ENCODE measurements around the gene GLT1D1. TPM values are rescaled to one million over a fixed set of nuclear protein-coding genes. Genes with fewer than 3 reads are reported as not detected.

GLT1D1 gene
- total and polyA plus RNA-seq, 2 of the 8 experiments (the other 6 are each of a cell fraction or from before 2014, with no cell fraction given), result 1.5 to 3.6 TPM

DNA sequence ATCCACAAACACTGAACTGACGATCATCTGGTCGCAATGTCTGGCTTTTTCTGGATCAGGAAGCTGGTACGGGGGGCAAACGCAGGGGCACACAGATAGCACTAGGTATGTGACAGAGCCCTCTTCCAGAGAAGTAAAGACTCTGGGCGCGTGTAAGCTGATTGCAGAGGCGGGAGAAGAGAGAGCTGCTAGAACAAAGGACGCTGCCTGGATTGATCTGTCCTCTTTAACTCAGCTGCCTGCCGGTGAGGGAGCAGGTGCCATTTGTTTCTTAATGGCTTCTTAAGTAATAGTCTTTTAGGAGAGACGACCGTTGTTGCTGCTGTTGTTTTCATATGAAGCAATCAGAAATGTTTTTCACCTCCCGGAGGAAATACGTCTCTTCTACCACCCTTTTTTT, 77.3 kb downstream of the GLT1D1 start:
- Histone ChIP-seq H3K27me3 (replicated peaks in 1 of 4; ENCODE audit: control insufficient read depth in 3 of 4, extremely low read depth in 1 of 4, insufficient read depth in 3 of 4, low read length in 3 of 4) (no peaks in the 10 kb centered on the region; a peak in 1 of 7 replicates), H2BK5ac (ENCODE audit: low read depth, low read length) (no peak overlapping the region), H3K9me3 (ENCODE audit: insufficient read depth in 2 of 2, low read depth in 1 of 2, low read length in 1 of 2) (no peaks in the 10 kb centered on the region), H3K79me1 (ENCODE audit: low read depth, low read length) (no peaks in the 10 kb centered on the region), H3K4me3 (ENCODE audit: extremely low read depth in 1 of 4, insufficient read depth in 2 of 4, low read depth in 3 of 4, low read length in 4 of 4) (no peak overlapping the region), H4K20me1 (replicated peaks in 1 of 2; ENCODE audit: control insufficient read depth in 1 of 2, insufficient read depth in 2 of 2, low read length in 2 of 2) (no peaks in the 10 kb centered on the region), H3K23me2 (ENCODE audit: low read depth, low read length) (no peaks in the 10 kb centered on the region), H3K18ac (ENCODE audit: extremely low read depth, low read length) (no peak overlapping the region), H4K5ac (ENCODE audit: insufficient read length, low read depth, low read length) (no peak overlapping the region), H2BK15ac (ENCODE audit: low read length) (no peak overlapping the region), H3K4me1 (replicated peaks in 1 of 4; ENCODE audit: control insufficient read depth in 3 of 4, insufficient read depth in 4 of 4, low read length in 3 of 4) (peaks cover 0 to 3% (median 0%) of the 10 kb centered on the region in 4 experiments; a peak in 1 of 7 replicates), H3K23ac (ENCODE audit: insufficient read length) (no peak overlapping the region), H3K4me2 (ENCODE audit: insufficient read depth in 1 of 2, low read depth in 2 of 2, low read length in 2 of 2) (no peak overlapping the region), H3K9ac (replicated peaks in 1 of 4; ENCODE audit: extremely low read depth in 1 of 4, low read depth in 3 of 4, low read length in 3 of 4) (no peak overlapping the region), H4K8ac (ENCODE audit: extremely low read depth, insufficient read depth, low read length) (no peak overlapping the region), H3K36me3 (ENCODE audit: control insufficient read depth in 2 of 4, insufficient read depth in 4 of 4, low read length in 3 of 4) (no peaks in the 10 kb centered on the region), H2BK120ac (replicated peaks; ENCODE audit: low read depth, low read length) (no peak overlapping the region), H2BK12ac (ENCODE audit: low read depth, low read length) (no peak overlapping the region), H2AFZ (ENCODE audit: low read length) (no peak overlapping the region), H3K27ac (ENCODE audit: low read depth, low read length) (no peak overlapping the region), H3K56ac (replicated peaks; ENCODE audit: insufficient read length, low read depth, low read length) (no peak overlapping the region), H4K91ac (replicated peaks; ENCODE audit: insufficient read length, low read length) (no peak overlapping the region), H2BK20ac (ENCODE audit: low read length) (no peak overlapping the region), H3K4ac (replicated peaks; ENCODE audit: insufficient read length, low read depth, low read length) (no peak overlapping the region), H2AK5ac (ENCODE audit: low read depth, low read length) (no peak overlapping the region), H3K14ac (ENCODE audit: insufficient read length) (no peak overlapping the region), H3K79me2 (ENCODE audit: control insufficient read depth in 1 of 2, insufficient read depth in 2 of 2, low read length in 2 of 2) (no peaks in the 10 kb centered on the region)
- POLR2A ChIA-PET (ENCODE audit: partially characterized antibody), result no interaction called here
- DNase-seq (ENCODE audit: low read depth in 1 of 2, low spot score in 2 of 2) (no peak), FAIRE-seq (no peak)
- TF ChIP-seq PHF8 (conservative IDR thresholded peaks at IDR 0.05; ENCODE audit: low read depth, low read length), result no peak
- TF ChIP-seq BACH1 (IDR thresholded peaks at IDR 0.05; ENCODE audit: low read length), result no peak
- CTCF ChIA-PET (ENCODE audit: partially characterized antibody), result no interaction called here
- 92% methylated on average over 12 of the region's 13 CpGs; no CpG with 5 or more reads in 1 of the 2 experiments for whole genome bisulfite sequencing, 2 experiments (ENCODE audit: extremely low coverage in 1 of 2, insufficient coverage in 1 of 2, insufficient read length in 1 of 2, insufficient replicate concordance in 2 of 2, low coverage in 1 of 2, low lambda C conversion rate in 2 of 2, missing lambda C conversion rate in 1 of 2)

All from H1 (cell line).